ENCODE measurements around the gene MRPL18. TPM values are rescaled to one million over a fixed set of nuclear protein-coding genes. Genes with fewer than 3 reads are reported as not detected.

Gene MRPL18
- total and polyA plus RNA-seq, 2 of the 8 experiments (the other 6 are each of a cell fraction or from before 2014, with no cell fraction given), result 58.7 to 79.8 TPM

DNA sequence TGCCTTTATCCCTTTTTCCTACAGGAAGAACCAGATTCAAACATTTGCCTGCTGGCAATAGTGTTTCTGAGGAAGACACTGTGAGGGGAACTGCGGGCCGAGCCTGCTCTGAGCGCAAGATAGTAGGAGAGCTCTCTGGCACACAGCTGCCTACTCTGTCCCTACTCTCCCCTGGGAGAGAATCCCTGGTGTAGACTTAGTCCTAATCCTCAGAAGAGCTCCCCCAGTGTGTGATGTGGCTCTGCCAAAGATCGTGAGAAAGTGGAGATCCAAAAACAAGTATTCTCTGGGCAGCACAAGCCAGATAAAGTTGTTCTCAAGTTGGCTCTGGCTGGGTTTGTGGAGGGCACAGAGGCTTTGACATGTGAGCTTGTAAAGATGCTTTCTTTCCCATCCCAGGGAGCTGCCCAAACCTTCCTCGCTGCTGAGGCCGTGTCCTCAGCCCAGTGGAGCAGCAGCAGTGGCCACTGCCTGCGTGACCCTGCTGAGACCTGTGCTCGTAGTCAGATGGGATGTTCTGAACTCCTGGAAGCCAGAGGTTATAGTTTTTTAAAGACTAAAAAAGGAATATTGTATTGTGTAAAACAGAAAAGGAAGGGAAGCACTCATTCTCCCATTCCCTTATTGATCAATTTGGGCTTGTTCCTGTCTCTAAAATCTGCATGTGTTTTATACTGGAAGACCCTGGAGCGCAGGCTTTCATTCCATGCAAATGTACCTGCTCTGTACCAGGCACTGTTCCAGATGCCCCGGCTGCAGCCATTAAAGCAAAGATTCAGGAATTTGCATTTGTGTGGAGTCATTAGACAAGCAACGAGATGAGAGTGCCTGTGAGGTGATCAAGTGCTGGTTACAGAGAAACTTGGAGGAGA, 40.5 kb downstream of the MRPL18 start:
- WGBS, 2 experiments (ENCODE audit: extremely low coverage in 1 of 2, insufficient coverage in 1 of 2, insufficient read length in 1 of 2, insufficient replicate concordance in 2 of 2, low coverage in 1 of 2, low lambda C conversion rate in 2 of 2, missing lambda C conversion rate in 1 of 2), result 81% methylated on average over 11 of the region's 11 CpGs; no CpG with 5 or more reads in 1 of the 2 experiments
- Histone ChIP-seq H2BK120ac (replicated peaks; ENCODE audit: low read depth, low read length) (peak overlapping the region; percentile 27), H2BK20ac (ENCODE audit: low read length) (peak overlapping the region; percentile 0; the same call in 1 of the 2 replicates), H3K4me2 (ENCODE audit: insufficient read depth in 1 of 2, low read depth in 2 of 2, low read length in 2 of 2) (peak overlapping the region in 1 of 2 experiments; percentile 54; a peak in 2 of 4 replicates), H3K4ac (replicated peaks; ENCODE audit: insufficient read length, low read depth, low read length) (peak overlapping the region; percentile 44), H4K5ac (ENCODE audit: insufficient read length, low read depth, low read length) (no peak overlapping the region), H3K27ac (ENCODE audit: low read depth, low read length) (no peak overlapping the region), H2AFZ (ENCODE audit: low read length) (peak overlapping the region; percentile 35; the same call in 1 of the 2 replicates), H4K91ac (replicated peaks; ENCODE audit: insufficient read length, low read length) (peak overlapping the region; percentile 58), H3K36me3 (ENCODE audit: control insufficient read depth in 2 of 4, insufficient read depth in 4 of 4, low read length in 3 of 4) (no peaks in the 10 kb centered on the region), H3K9me3 (ENCODE audit: insufficient read depth in 2 of 2, low read depth in 1 of 2, low read length in 1 of 2) (no peaks in the 10 kb centered on the region; a peak in 1 of 4 replicates), H3K9ac (replicated peaks in 1 of 4; ENCODE audit: extremely low read depth in 1 of 4, low read depth in 3 of 4, low read length in 3 of 4) (no peak overlapping the region), H2BK15ac (ENCODE audit: low read length) (no peak overlapping the region), H3K18ac (ENCODE audit: extremely low read depth, low read length) (peak overlapping the region; percentile 65; the same call in 1 of the 2 replicates), H2AK5ac (ENCODE audit: low read depth, low read length) (0 out of 2 replicates have a peak overlapping the region, but pooled peaks have one; percentile 61), H3K56ac (replicated peaks; ENCODE audit: insufficient read length, low read depth, low read length) (no peak overlapping the region), H4K20me1 (replicated peaks in 1 of 2; ENCODE audit: control insufficient read depth in 1 of 2, insufficient read depth in 2 of 2, low read length in 2 of 2) (no peaks in the 10 kb centered on the region), H3K23me2 (ENCODE audit: low read depth, low read length) (no peaks in the 10 kb centered on the region), H3K23ac (ENCODE audit: insufficient read length) (no peak overlapping the region), H3K79me1 (ENCODE audit: low read depth, low read length) (no peaks in the 10 kb centered on the region), H3K4me3 (ENCODE audit: extremely low read depth in 1 of 4, insufficient read depth in 2 of 4, low read depth in 3 of 4, low read length in 4 of 4) (no peak overlapping the region), H3K79me2 (ENCODE audit: control insufficient read depth in 1 of 2, insufficient read depth in 2 of 2, low read length in 2 of 2) (no peaks in the 10 kb centered on the region), H3K14ac (ENCODE audit: insufficient read length) (no peak overlapping the region), H4K8ac (ENCODE audit: extremely low read depth, insufficient read depth, low read length) (peak overlapping the region; percentile 32; the same call in 1 of the 2 replicates), H2BK12ac (ENCODE audit: low read depth, low read length) (peak overlapping the region; percentile 77; the same call in 1 of the 2 replicates), H3K27me3 (replicated peaks in 1 of 4; ENCODE audit: control insufficient read depth in 3 of 4, extremely low read depth in 1 of 4, insufficient read depth in 3 of 4, low read length in 3 of 4) (no peaks in the 10 kb centered on the region; a peak in 1 of 7 replicates), H2BK5ac (ENCODE audit: low read depth, low read length) (peak overlapping the region; percentile 69; the same call in 1 of the 2 replicates), H3K4me1 (replicated peaks in 1 of 4; ENCODE audit: control insufficient read depth in 3 of 4, insufficient read depth in 4 of 4, low read length in 3 of 4) (peaks cover 0 to 14% (median 6%) of the 10 kb centered on the region in 4 experiments; a peak in 5 of 7 replicates)
- DNase-seq (ENCODE audit: low read depth in 1 of 2, low spot score in 2 of 2) (no peak), FAIRE-seq (no peak)
- TF ChIP-seq NANOG (IDR thresholded peaks at IDR 0.05; ENCODE audit: insufficient read depth, low read depth, low read length, poor library complexity, severe bottlenecking) (peak; percentile 4), ASH2L (IDR thresholded peaks at IDR 0.05; ENCODE audit: low read length) (no peak), YY1 (IDR thresholded peaks at IDR 0.05; ENCODE audit: low read depth, low read length) (peak; percentile 40; the same call in 1 of the 2 replicates)
- POLR2A ChIA-PET (ENCODE audit: partially characterized antibody), result interaction anchor here (1.1 to 1.8 kb wide), 4 partner anchors 12 to 104 kb away, joined by 3 to 7 read pairs (median 4); partner anchors contain the start of genes MRPL18, TCP1 and WTAP
- CTCF ChIA-PET (ENCODE audit: partially characterized antibody), result interaction anchor here (0.9 to 2.9 kb wide), 4 partner anchors 16 to 703 kb away, joined by 3 to 7 read pairs (median 3); no protein-coding TSS in a partner anchor

Data from H1 (cell line).